Natural killer cell (primary cell): ENCODE results near the gene PLB1. TPM values are rescaled to one million over a fixed set of nuclear protein-coding genes. Genes with fewer than 3 reads are reported as not detected.
"Not testable (repeated sequence)": the region's sequence is repeated elsewhere in the genome, so short reads cannot be mapped to it uniquely, and the experiment has no call there.

ENCODE experiments used
- ATAC-seq, 3 donors: fragments of 150-1000 bp in 2 of 3; fragments of 200-7000 bp in 1 of 3; cut with Tn5 transposase; 1 replicate in 1 of 3; 2 replicates in 2 of 3; pipeline ENCODE4 v1.10.0; 2021; ENCODE audit warnings: mild to moderate bottlenecking in 2 of 3, moderate library complexity in 2 of 3
- DNase-seq, 2 donors: peaks; one replicate each; pipeline versions ENCODE4 v3.0.0 to v3.0.0-alpha.2; 2013 to 2021; ENCODE audit warnings: mixed read lengths in 1 of 2
- H3K27ac ChIP-seq: one replicate; pipeline ENCODE4 v1.5.1; 2013; ENCODE audit warnings: mild to moderate bottlenecking, low read length
- H3K27me3 ChIP-seq: one replicate; pipeline ENCODE4 v1.6.1; 2013; ENCODE audit warnings: low read length; ENCODE audit not compliant: control insufficient read depth, insufficient read depth
- H3K36me3 ChIP-seq: one replicate; pipeline ENCODE4 v1.6.1; 2013; ENCODE audit warnings: low read length; ENCODE audit not compliant: control insufficient read depth, insufficient read depth
- H3K4me1 ChIP-seq: one replicate; pipeline ENCODE4 v1.6.1; 2013; ENCODE audit warnings: low read length; ENCODE audit not compliant: control insufficient read depth, insufficient read depth
- H3K4me3 ChIP-seq: one replicate; pipeline ENCODE4 v1.5.1; 2013; ENCODE audit warnings: low read length
- H3K9me3 ChIP-seq: one replicate; pipeline ENCODE4 v1.6.1; 2013; ENCODE audit warnings: low read length; ENCODE audit not compliant: control insufficient read depth, insufficient read depth
- H3K27ac Mint-ChIP-seq, 2 donors: one replicate each; pipeline ENCODE4 v1.8.0; 2022; ENCODE audit warnings: mild to moderate bottlenecking in 2 of 2, mixed read lengths in 2 of 2, moderate library complexity in 1 of 2
- H3K27me3 Mint-ChIP-seq, 2 donors: one replicate each; pipeline ENCODE4 v1.8.0; 2022; ENCODE audit warnings: low read depth in 2 of 2, mixed read lengths in 2 of 2
- H3K36me3 Mint-ChIP-seq: one replicate; pipeline ENCODE4 v1.8.0; 2022; ENCODE audit warnings: mixed read lengths
- H3K4me1 Mint-ChIP-seq, 2 donors: one replicate each; pipeline ENCODE4 v1.8.0; 2022; ENCODE audit warnings: mixed read lengths in 2 of 2
- H3K4me3 Mint-ChIP-seq: one replicate; pipeline ENCODE4 v1.8.0; 2022; ENCODE audit warnings: mild to moderate bottlenecking, moderate library complexity, mixed read lengths
- H3K9me3 Mint-ChIP-seq, 2 donors: one replicate each; pipeline ENCODE4 v1.8.0; 2022; ENCODE audit warnings: mixed read lengths in 2 of 2
- WGBS: methylation state at CpG from one replicate; pipeline ENCODE4 v1.1.7; 2013; ENCODE audit warnings: missing lambda C conversion rate; ENCODE audit not compliant: insufficient coverage; 5-methylcytosine and 5-hydroxymethylcytosine counted together
- intact Hi-C: fragments of 100-400 bp; cut with micrococcal nuclease; formaldehyde crosslinking; loops from one replicate; pipeline ENCODE4 v1.14.2; 2022
- total RNA-seq, 4 donors: library from RNA; stranded (reverse); fragments of 120-200 nt in 1 of 4; gene quantifications; one replicate each; pipeline versions ENCODE4 v1.2.3 to v1.2.4, GENCODE V29; 2013 to 2022
- TF ChIP-seq, protein P1 (sequence below): fragments of 200-600 bp; IDR thresholded peaks from one replicate; pipeline ENCODE4 v1.8.0; 2022; ENCODE audit warnings: antibody characterized with exemption

Gene PLB1
- total RNA-seq, 3 donors from 2014 or later (not counting 1 experiment from before 2014, with no cell fraction given): 1.7 to 2.6 (median 1.9) TPM

DNA sequence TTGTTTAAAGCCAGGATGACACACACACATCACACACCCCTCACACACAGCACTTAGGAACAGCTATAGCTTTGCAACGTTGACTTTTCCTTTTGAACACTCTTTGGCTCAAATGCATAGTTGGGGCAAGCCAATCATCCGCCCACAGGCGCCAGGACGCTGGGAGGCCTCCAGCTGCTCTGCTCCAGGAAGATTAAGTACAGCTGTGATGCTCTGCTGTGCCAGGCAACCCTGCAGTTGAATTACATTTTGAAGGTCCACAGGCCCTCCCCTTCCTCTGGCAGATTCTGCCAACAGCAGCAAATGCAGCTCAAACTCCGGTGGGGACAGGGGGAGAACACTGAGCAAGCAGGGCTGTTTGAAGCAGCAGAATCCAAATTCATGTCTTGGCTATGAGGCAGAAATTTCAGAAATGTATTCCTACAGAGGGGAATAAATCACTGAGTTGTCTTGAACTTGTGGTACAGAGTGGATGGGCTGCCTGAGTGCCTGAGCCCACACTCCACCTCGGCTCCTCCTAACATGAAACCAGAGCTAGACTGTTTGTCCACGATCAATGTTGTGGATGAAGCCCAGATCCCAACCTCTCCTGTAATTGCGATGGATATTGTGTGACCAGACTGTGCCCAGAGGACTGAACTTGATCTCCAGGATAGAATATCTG lies 169.3 kb downstream of the PLB1 start:
- WGBS: 73% methylated on average over 8 of the region's 8 CpGs
- no peaks in the 10 kb centered on the region for H3K9me3 Mint-ChIP-seq
- no peaks in the 10 kb centered on the region for H3K4me1 ChIP-seq
- H3K36me3 ChIP-seq: no peaks in the 10 kb centered on the region
- H3K36me3 Mint-ChIP-seq: no peaks in the 10 kb centered on the region
- no peaks in the 10 kb centered on the region for H3K9me3 ChIP-seq
- H3K27ac ChIP-seq: no peak overlapping the region
- H3K27ac Mint-ChIP-seq: no peak overlapping the region
- DNase-seq (no peak), ATAC-seq (no peak)
- H3K27me3 ChIP-seq: no peaks in the 10 kb centered on the region
- no peak overlapping the region for H3K4me3 Mint-ChIP-seq
- H3K27me3 Mint-ChIP-seq: peaks cover 0 to 3% of the 10 kb centered on the region in 2 donors
- intact Hi-C loops: no loop called here
- no peaks in the 10 kb centered on the region for H3K4me1 Mint-ChIP-seq
- H3K4me3 ChIP-seq: no peak overlapping the region
- TF ChIP-seq, protein P1, sequence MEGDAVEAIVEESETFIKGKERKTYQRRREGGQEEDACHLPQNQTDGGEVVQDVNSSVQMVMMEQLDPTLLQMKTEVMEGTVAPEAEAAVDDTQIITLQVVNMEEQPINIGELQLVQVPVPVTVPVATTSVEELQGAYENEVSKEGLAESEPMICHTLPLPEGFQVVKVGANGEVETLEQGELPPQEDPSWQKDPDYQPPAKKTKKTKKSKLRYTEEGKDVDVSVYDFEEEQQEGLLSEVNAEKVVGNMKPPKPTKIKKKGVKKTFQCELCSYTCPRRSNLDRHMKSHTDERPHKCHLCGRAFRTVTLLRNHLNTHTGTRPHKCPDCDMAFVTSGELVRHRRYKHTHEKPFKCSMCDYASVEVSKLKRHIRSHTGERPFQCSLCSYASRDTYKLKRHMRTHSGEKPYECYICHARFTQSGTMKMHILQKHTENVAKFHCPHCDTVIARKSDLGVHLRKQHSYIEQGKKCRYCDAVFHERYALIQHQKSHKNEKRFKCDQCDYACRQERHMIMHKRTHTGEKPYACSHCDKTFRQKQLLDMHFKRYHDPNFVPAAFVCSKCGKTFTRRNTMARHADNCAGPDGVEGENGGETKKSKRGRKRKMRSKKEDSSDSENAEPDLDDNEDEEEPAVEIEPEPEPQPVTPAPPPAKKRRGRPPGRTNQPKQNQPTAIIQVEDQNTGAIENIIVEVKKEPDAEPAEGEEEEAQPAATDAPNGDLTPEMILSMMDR: no peak

DNA sequence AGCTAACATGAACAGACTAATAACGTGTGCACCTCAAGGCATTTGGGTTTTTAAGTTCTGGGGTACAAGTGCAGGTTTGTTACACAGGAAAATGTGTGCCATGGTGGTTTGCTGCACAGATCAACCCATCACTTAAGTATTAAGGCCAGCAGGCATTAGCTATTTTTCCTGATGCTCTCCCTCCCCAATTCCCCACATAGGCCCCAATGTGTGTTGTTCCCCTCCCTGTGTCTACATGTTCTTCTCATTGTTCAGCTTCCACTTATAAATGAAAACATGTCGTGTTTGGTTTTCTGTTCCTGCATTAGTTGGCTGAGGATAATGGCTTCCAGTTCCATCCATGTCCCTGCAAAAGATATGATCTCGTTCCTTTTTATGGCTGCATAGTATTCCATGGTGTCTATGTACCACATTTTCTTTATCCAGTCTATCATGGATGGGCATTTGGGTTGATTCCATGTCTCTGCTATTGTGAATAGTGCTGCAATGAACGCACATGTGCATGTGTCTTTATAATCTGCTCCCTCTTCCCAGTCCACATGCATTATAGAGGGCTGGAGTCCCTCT lies 170.0 kb downstream of the PLB1 start:
- H3K27me3 Mint-ChIP-seq, H3K9me3 ChIP-seq, H3K27ac ChIP-seq, H3K27me3 ChIP-seq, H3K4me3 Mint-ChIP-seq, H3K4me1 ChIP-seq, H3K36me3 ChIP-seq, intact Hi-C loops, H3K4me3 ChIP-seq, H3K36me3 Mint-ChIP-seq, H3K9me3 Mint-ChIP-seq, H3K4me1 Mint-ChIP-seq, ATAC-seq, H3K27ac Mint-ChIP-seq, DNase-seq: not testable (repeated sequence)
- WGBS: 72% methylated on average over 3 of the region's 4 CpGs

DNA sequence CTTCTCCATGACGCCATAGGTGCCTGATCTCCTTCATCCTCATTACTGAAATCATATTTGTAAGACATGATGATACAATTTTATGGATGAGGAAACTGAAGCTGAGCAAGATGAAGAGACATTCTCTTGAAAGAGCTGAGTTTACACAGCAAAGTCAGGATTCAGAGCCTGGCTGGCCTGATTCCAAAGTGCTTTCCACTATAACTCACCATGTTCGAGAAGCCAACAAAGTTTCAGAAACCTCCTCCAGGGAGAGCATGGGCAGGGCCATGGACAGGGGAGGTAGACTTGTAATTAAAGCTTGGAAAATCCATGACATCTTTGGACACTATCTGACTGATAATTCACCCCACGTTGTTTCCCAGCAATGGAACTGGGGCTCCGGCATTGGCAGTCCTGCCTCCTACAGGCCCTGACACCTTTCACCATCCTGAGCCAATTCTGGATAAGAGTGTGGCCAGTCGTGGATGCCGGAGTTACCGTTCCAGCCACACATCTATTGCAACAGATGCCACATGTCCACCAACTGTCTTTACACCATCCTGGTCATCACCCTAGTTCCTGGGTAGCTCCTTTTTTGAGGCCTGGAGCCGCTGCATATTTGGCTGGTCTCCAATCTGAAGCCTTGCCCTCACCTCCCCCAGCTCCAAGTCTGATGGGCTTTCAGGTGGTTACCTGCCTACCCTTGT lies 170.8 kb downstream of the PLB1 start:
- no peak overlapping the region for H3K27ac ChIP-seq
- Mint-ChIP-seq H3K27me3 (peaks cover 0 to 3% of the 10 kb centered on the region in 2 donors), H3K9me3 (no peaks in the 10 kb centered on the region), H3K4me3 (no peak overlapping the region), H3K27ac (no peak overlapping the region), H3K4me1 (no peaks in the 10 kb centered on the region), H3K36me3 (no peaks in the 10 kb centered on the region)
- H3K9me3 ChIP-seq: no peaks in the 10 kb centered on the region
- intact Hi-C loops: no loop called here
- no peaks in the 10 kb centered on the region for H3K36me3 ChIP-seq
- DNase-seq: no peak
- no peaks in the 10 kb centered on the region for H3K27me3 ChIP-seq
- TF ChIP-seq, protein P1: no peak
- no peak for ATAC-seq
- WGBS: 90% methylated on average over 8 of the region's 8 CpGs
- H3K4me3 ChIP-seq: no peak overlapping the region
- H3K4me1 ChIP-seq: no peaks in the 10 kb centered on the region

DNA sequence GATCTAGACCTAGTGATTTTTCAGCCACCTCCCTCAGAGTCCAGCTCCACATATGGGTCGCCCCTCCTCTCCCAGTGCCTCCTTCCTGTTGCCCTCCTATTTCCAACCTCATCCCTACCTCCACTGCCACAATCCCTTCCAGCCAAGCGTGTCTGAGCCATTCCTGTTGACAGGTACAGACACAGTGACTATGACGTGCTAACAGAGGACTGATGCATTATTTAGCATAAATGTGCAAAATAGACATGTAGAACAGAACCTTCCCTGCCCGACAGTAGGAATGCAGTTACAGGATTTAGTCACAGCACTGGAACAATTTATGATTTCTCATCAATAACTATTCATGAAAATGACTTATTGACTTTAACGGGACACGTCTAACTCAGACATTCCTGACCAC lies 171.4 kb downstream of the PLB1 start:
- H3K4me1 ChIP-seq: no peaks in the 10 kb centered on the region
- H3K4me1 Mint-ChIP-seq: no peaks in the 10 kb centered on the region
- no peak overlapping the region for H3K27ac Mint-ChIP-seq

More for the DNA sequence above, 171.4 kb downstream of the PLB1 start:
- H3K9me3 Mint-ChIP-seq: no peaks in the 10 kb centered on the region
- intact Hi-C loops: no loop called here
- WGBS: 91% methylated on average over 6 of the region's 6 CpGs
- Histone ChIP-seq H3K27ac (no peak overlapping the region), H3K27me3 (no peaks in the 10 kb centered on the region), H3K4me3 (no peak overlapping the region), H3K9me3 (no peaks in the 10 kb centered on the region), H3K36me3 (no peaks in the 10 kb centered on the region)
- peaks cover 0 to 3% of the 10 kb centered on the region in 2 donors for H3K27me3 Mint-ChIP-seq
- H3K36me3 Mint-ChIP-seq: no peaks in the 10 kb centered on the region
- ATAC-seq (no peak), DNase-seq (no peak)
- TF ChIP-seq, protein P1: no peak
- H3K4me3 Mint-ChIP-seq: no peak overlapping the region
